AG10803 (cell line): Measurements from ENCODE around the gene FBXO21.

Source experiments
- DNase-seq: peaks from one replicate; pipeline ENCODE4 v3.0.0; 2010; ENCODE audit warnings: low read depth
- H3K4me3 ChIP-seq: 2 replicates; pipeline ENCODE4 v1.5.1; 2011; ENCODE audit warnings: mild to moderate bottlenecking, low read length, control low read depth
- TF ChIP-seq, protein P1 (sequence below): conservative IDR thresholded peaks from 2 replicates; pipeline ENCODE4 v1.5.1; 2011; ENCODE audit warnings: mild to moderate bottlenecking, low read length, control low read depth, inconsistent platforms

The FBXO21 gene

DNA sequence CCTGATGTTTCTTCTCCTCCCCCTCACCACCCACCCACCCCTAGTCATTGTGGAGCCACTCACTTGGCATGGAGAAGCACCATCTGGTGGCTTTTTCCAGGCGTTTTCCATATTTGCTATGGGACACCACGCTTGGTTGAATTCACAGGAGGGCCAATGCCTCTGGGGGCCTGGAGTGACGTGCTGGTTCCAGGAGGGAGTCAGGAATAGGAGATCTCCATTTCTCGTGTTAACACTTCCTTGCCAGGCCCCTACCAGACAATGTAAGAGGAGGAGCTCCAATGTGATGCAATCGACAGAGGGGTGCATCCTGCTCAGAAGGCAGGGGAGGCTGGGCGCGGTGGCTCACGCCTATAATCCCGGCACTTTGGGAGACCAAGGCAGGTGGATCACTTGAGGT lies 69.5 kb downstream of the FBXO21 start:
- DNase-seq, result no peak
- TF ChIP-seq, protein P1, sequence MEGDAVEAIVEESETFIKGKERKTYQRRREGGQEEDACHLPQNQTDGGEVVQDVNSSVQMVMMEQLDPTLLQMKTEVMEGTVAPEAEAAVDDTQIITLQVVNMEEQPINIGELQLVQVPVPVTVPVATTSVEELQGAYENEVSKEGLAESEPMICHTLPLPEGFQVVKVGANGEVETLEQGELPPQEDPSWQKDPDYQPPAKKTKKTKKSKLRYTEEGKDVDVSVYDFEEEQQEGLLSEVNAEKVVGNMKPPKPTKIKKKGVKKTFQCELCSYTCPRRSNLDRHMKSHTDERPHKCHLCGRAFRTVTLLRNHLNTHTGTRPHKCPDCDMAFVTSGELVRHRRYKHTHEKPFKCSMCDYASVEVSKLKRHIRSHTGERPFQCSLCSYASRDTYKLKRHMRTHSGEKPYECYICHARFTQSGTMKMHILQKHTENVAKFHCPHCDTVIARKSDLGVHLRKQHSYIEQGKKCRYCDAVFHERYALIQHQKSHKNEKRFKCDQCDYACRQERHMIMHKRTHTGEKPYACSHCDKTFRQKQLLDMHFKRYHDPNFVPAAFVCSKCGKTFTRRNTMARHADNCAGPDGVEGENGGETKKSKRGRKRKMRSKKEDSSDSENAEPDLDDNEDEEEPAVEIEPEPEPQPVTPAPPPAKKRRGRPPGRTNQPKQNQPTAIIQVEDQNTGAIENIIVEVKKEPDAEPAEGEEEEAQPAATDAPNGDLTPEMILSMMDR, result no peak
- no peak overlapping the region for H3K4me3 ChIP-seq

- TF ChIP-seq, protein P1, result peak; percentile 54
- no peak overlapping the region for H3K4me3 ChIP-seq
- no peak for DNase-seq
Observed at GRCh38 chr12:117119592-117120198, 70.6 kb downstream of the FBXO21 start.

DNA sequence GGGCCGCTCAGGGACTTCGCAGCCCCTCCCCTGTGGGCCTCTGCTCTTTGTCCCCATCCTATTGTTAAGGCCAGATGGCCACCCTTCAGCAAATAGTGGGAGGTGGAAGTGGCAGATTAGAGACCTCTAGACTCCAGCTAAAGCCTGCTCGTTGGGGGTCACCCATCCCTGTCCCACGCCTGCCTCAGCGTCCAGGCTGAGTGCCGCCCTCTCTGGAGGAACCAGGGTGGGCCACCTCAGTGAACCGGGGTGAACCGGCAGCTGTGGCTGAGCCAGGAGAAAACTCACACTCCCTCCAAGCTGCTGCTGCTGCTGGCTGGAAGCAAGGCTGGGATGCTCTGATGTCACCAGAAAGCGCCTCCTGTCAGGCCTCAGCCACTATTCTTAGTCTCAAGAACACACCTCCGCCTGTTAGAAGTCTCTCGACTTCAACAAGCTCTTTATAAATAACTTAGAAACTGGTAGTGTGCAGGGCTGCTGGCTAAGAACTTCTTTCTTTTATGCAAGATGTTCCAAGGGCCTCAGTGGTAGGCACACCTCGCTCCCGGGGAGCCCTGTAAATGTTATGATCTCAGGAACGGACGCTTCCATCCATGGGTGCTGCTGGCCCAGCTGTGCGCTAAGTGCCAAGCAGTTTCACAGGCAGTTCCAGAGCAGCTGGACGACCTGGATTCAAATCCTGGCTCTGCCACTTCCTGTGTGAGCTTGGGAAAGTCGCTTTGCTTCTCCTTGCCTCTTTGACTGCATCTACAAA lies 71.3 kb downstream of the FBXO21 start:
- TF ChIP-seq, protein P1, result no peak
- no peak overlapping the region for H3K4me3 ChIP-seq
- no peak for DNase-seq

DNA sequence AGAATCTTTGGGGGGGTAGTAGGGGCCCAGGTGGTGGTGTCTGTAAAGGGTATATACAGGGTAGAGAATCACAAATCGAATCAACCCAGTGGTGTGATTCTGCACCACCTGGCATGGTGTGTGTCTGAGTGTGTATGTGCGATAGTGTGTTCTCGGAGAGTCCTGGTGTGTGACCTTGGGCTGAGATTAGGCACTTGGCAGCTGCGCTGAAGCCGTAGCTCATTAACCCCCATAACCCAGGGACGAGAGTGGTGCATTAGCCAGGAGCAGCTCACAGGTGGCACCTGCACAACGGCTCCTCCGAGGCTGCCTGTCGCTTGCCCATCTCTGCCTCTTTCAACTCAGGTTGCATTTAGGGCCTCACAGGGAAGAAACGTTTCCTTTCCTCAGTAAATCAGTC lies 75.5 kb downstream of the FBXO21 start:
- TF ChIP-seq, protein P1, result no peak
- no peak overlapping the region for H3K4me3 ChIP-seq
- DNase-seq, result no peak

DNA sequence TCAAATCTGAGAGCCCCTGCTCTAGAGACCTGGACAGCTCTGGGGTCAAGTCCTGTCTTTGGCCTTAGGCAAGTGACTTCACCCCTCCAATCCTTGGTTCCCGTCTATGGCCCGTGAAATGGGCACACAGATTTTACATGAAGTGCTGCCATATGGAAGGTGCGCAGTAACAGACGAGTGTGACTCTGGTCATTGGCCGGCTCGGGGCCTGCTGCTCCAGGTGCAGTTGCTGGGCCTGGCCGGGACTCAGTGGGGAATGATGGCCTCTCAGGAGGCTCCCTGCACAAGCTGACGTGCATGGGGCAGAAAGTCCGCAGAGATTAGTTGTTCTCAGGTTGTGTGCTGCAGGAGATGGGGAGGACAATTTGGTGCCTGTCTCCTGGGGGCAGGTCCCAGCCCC lies 77.0 kb downstream of the FBXO21 start:
- TF ChIP-seq, protein P1, result no peak
- H3K4me3 ChIP-seq, result no peak overlapping the region
- no peak for DNase-seq

- TF ChIP-seq, protein P1, result no peak
- H3K4me3 ChIP-seq, result no peak overlapping the region
- DNase-seq, result no peak
Observed at GRCh38 chr12:117111821-117112595, 78.3 kb downstream of the FBXO21 start.
